Large intestine (tissue), 3 donors: ENCODE measurements around the gene HADHB. TPM values are rescaled to one million over a fixed set of nuclear protein-coding genes. Genes with fewer than 3 reads are reported as not detected.

Experiments
- DNase-seq, 2 donors: peaks; one replicate each; pipeline versions ENCODE4 v3.0.0 to v3.0.0-alpha.2; 2013
- H3K27ac ChIP-seq: one replicate; pipeline ENCODE4 v1.5.1; 2013; ENCODE audit warnings: low read length
- H3K27me3 ChIP-seq: 2 replicates; pipeline ENCODE4 v1.6.1; 2013; ENCODE audit warnings: low read length; ENCODE audit not compliant: control insufficient read depth, insufficient read depth
- H3K36me3 ChIP-seq: 2 replicates; pipeline ENCODE4 v1.6.1; 2013; ENCODE audit warnings: low read length; ENCODE audit not compliant: control insufficient read depth, insufficient read depth
- H3K4me1 ChIP-seq: one replicate; pipeline ENCODE4 v1.6.1; 2013; ENCODE audit warnings: low read length; ENCODE audit not compliant: control insufficient read depth, insufficient read depth
- H3K4me3 ChIP-seq: one replicate; pipeline ENCODE4 v1.5.1; 2013; ENCODE audit warnings: low read length
- H3K9me3 ChIP-seq: one replicate; pipeline ENCODE4 v1.6.1; 2013; ENCODE audit warnings: mild to moderate bottlenecking, low read depth, low read length, moderate library complexity; ENCODE audit not compliant: control insufficient read depth
- WGBS: methylation state at CpG from one replicate; pipeline ENCODE4 v1.1.5; 2013; ENCODE audit warnings: low lambda C conversion rate; ENCODE audit not compliant: insufficient coverage; 5-methylcytosine and 5-hydroxymethylcytosine counted together
- polyA plus RNA-seq: library from polyadenylated mRNA; unstranded; fragments of 120-200 nt; gene quantifications from one replicate; pipeline ENCODE4 v1.2.1, GENCODE V29; 2013

The HADHB gene
- polyA plus RNA-seq, 1 donor = 115 TPM

DNA sequence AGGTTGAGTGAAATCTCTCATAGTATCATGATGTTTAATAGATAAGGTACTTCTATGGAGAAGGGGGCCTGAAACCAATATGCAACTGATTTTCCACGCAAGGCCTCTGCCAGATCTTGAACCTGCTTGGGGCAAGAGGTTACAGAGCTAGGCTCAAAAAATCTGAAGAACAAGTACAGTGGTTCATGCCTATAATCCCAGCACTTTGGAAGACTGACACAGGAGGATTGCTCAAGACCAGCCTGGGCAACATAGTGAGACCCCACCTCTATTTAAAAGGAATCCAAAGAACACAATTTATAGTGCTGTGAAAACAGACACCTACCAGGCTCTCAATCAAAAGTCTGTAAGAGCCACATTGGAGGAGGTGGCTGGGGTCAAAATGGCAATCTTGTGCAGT is 28.9 kb upstream of the HADHB start:
- Histone ChIP-seq H3K9me3 (peaks cover 8% of the 10 kb centered on the region), H3K27me3 (no peaks in the 10 kb centered on the region), H3K4me1 (no peaks in the 10 kb centered on the region), H3K36me3 (peaks cover 63% of the 10 kb centered on the region), H3K27ac (no peak overlapping the region), H3K4me3 (no peak overlapping the region)
- no peak for DNase-seq
- WGBS = no CpG with 5 or more reads among the region's 1 CpG

DNA sequence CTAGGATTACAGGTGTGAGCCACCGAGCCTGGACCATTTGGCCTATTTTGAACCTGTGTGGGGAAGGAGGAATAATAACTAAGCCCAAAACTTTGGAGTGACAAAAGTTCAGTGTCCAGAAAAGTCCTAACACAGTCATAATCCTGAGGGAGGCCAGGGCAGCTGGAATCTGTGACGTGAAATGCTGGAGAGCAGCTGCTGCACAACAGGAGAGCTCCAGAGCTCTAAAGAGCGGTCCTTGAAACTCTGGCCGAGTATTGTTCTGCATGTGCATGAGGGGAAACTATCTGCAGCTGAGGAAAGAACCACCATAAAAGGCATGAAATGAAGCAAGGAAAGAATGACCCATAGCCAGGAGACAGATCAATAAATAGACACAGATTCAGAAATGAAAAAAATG is 28.2 kb upstream of the HADHB start:
- H3K27me3 ChIP-seq = no peaks in the 10 kb centered on the region
- DNase-seq = no peak
- whole genome bisulfite sequencing = no CpG with 5 or more reads among the region's 4 CpGs
- H3K4me1 ChIP-seq = no peaks in the 10 kb centered on the region
- H3K4me3 ChIP-seq = no peak overlapping the region
- peaks cover 8% of the 10 kb centered on the region for H3K9me3 ChIP-seq
- no peak overlapping the region for H3K27ac ChIP-seq
- H3K36me3 ChIP-seq = peaks cover 67% of the 10 kb centered on the region

DNA sequence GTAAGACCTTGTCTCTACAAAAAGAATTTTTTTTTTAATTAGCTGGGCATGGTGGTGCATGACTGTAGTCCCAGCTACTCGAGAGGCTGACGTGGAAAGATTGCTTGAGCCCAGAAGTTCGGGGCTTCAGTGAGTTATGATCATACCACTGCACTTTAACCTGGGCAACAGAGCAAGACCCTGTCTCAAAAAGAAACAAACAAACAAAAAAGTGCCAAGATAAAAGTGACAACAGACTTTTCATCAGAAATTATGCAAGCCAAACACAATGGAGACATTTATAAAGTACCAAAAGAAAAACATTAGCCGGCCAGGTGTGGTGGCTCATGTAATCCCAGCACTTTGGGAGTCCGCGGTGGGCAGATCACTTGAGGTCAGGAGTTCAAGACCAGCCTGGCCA is 27.0 kb upstream of the HADHB start:
- H3K27ac ChIP-seq = no peak overlapping the region
- peaks cover 65% of the 10 kb centered on the region for H3K36me3 ChIP-seq
- peaks cover 8% of the 10 kb centered on the region for H3K9me3 ChIP-seq
- DNase-seq = no peak
- no peaks in the 10 kb centered on the region for H3K27me3 ChIP-seq
- WGBS = 100% methylated on average over 3 of the region's 6 CpGs
- no peak overlapping the region for H3K4me3 ChIP-seq
- no peaks in the 10 kb centered on the region for H3K4me1 ChIP-seq

DNA sequence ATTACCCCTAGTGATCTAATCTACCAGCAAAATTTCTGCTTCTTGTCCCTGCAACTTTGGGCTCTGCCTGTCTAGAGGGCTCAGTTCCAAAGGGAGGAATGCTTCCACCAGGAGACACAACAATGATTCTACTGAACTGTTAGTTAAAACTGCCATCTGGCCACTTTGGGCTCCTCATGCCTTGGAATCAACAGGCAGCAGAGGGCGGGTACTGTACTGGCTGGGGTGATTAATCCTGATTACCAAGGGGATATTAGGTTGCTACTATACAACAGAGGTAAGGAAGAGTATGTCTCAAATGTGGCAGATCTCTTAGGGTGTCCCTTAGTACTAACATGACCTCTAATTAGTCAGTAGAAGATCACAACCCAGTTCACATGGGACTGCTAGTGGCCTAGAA is 21.7 kb upstream of the HADHB start:
- Histone ChIP-seq H3K9me3 (peaks cover 1% of the 10 kb centered on the region), H3K27ac (no peak overlapping the region), H3K4me3 (no peak overlapping the region), H3K4me1 (no peaks in the 10 kb centered on the region), H3K27me3 (no peaks in the 10 kb centered on the region), H3K36me3 (peaks cover 41% of the 10 kb centered on the region)
- no CpG with 5 or more reads among the region's 1 CpG for WGBS
- DNase-seq = no peak

DNA sequence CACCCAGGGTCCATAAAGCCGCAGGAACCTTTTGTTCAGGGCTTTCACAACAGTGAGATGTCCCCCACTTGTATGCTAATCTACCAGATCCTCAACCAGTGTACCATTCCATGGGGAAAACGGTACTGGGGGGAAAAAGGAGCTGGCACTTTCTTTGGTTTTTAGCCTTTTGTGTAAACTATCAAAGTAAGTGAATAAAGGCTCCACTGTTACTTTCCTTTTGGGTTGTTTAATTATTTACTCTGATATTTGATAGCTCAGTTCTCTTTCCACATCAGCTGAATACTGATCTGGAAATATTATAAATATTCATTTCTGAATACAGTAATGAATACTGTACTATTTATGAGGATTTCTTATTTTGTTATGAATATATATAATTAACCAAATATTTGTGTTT is 20.6 kb upstream of the HADHB start:
- no CpG with 5 or more reads among the region's 2 CpGs for WGBS
- Histone ChIP-seq H3K4me1 (no peaks in the 10 kb centered on the region), H3K9me3 (no peaks in the 10 kb centered on the region), H3K27me3 (no peaks in the 10 kb centered on the region), H3K4me3 (no peak overlapping the region), H3K27ac (no peak overlapping the region), H3K36me3 (peaks cover 49% of the 10 kb centered on the region)
- DNase-seq = no peak

DNA sequence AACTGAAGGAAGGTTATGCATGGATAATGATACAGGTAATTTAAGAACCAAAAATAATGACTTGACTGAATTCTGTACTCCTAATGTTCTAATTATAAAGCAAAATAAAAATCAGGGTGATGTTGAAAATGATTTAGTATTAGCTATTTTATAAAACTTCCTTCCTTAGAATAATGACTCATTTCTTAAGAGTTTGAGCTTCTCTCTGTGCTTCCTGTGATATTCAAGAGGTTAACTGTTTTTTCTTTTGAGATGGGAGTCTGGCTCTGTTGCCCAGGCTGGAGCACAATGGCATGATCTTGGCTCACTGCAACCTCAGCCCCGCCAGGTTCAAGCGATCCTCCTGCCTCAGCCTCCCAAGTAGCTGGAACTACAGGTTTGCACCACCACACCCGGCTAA is 15.1 kb upstream of the HADHB start:
- Histone ChIP-seq H3K4me1 (no peaks in the 10 kb centered on the region), H3K27me3 (no peaks in the 10 kb centered on the region), H3K9me3 (no peaks in the 10 kb centered on the region), H3K27ac (no peak overlapping the region), H3K4me3 (no peak overlapping the region), H3K36me3 (peaks cover 66% of the 10 kb centered on the region)
- DNase-seq = no peak
- no CpG with 5 or more reads among the region's 3 CpGs for WGBS

DNA sequence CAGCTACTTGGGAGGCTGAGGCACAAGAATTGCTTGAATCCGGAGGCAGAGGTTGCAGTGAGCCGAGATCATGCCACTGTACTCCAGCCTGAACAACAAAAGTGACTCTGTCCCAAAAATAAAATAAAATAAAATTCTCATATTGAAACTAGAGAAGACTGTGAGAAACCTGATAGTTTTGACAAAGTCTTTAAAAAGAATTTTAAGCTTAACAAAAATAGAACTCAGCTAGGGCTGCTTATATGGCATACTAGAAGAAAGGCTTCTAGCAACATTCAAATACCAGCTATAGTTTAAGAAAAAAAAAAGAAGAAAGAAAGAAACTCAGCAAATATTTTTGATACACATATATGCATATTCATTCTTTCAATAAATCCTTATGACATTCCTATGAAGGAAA is 13.9 kb upstream of the HADHB start:
- Histone ChIP-seq H3K4me3 (no peak overlapping the region), H3K27me3 (no peaks in the 10 kb centered on the region), H3K27ac (no peak overlapping the region), H3K4me1 (no peaks in the 10 kb centered on the region), H3K9me3 (no peaks in the 10 kb centered on the region), H3K36me3 (peaks cover 71% of the 10 kb centered on the region)
- WGBS = no CpG with 5 or more reads among the region's 2 CpGs
- DNase-seq = no peak

DNA sequence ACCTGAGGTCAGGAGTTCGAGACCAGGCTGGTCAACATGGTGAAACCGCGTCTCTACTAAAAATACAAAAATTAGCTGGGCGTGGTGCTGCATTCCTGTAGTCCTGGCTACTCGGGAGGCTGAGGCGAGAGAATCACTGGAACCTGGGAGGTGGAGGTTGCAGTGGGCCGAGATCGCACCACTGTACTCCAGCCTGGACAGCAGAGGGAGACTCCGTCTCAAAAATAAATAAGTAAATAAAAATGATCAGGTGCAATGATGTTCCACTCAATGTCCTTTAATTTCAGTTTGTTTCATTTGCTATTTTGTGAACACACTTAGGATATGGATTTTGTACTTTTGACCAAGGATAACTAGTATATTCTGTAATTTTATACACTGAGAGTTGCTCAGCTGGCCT is 9.7 kb upstream of the HADHB start:
- peaks cover 7% of the 10 kb centered on the region for H3K4me1 ChIP-seq
- H3K36me3 ChIP-seq = peaks cover 62% of the 10 kb centered on the region
- H3K9me3 ChIP-seq = no peaks in the 10 kb centered on the region
- no peaks in the 10 kb centered on the region for H3K27me3 ChIP-seq
- no peak overlapping the region for H3K27ac ChIP-seq
- no peak for DNase-seq
- no peak overlapping the region for H3K4me3 ChIP-seq
- 93% methylated on average over 3 of the region's 9 CpGs for WGBS

DNA sequence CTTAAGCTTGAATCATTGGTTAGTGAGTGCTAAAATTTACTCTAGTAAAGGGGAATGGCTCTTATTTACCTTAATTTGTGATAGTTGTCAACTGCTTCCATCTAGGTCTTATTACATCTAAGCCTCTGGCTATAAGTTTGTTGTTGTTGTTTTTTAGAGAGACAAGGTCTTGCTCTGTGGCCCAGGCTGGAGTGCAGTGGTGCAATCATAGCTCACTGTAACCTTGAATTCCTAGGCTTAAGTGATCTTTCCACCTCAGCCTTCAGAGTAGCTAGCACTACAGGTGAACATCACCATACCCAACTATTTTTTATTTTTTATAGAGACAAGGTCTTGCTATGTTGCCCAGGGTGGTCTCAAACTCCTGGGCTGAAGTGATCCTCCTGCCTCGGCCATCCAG is 6.9 kb upstream of the HADHB start:
- no peak for DNase-seq
- H3K9me3 ChIP-seq = no peaks in the 10 kb centered on the region
- H3K4me1 ChIP-seq = peaks cover 20% of the 10 kb centered on the region
- no peak overlapping the region for H3K27ac ChIP-seq
- WGBS = no CpG with 5 or more reads among the region's 1 CpG
- H3K27me3 ChIP-seq = no peaks in the 10 kb centered on the region
- no peak overlapping the region for H3K4me3 ChIP-seq
- H3K36me3 ChIP-seq = peaks cover 39% of the 10 kb centered on the region

DNA sequence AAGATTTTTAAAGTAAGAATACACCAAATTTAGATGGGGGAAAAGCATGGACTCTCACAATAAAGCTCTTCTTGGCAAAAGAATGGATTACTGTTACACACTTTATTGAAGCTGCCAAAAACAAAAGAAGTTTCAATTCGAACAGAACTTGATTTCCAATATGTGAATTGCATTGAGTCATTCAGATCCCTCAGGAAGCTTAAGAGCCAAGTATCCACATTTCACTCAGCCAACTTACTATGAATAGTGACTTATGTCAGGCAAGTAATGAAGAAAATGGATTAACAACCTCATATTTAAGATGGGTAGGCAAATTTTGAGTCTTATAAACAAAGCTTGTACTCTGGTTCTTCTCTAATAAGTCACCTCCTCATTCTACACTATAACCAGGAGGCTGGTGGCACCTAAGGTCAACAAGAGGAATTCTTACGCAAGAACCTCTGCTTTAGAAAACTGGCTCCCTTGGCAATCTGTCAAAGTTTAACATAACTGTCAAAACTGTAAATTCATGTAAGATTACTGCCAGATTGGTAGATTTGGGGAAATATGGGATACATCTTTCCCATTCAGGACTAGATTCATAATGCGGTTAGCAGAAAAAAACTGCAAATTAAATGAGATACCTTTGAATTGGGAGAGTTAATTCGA is 6.3 kb upstream of the HADHB start:
- Histone ChIP-seq H3K27me3 (no peaks in the 10 kb centered on the region), H3K4me1 (peaks cover 22% of the 10 kb centered on the region), H3K4me3 (no peak overlapping the region), H3K27ac (no peak overlapping the region), H3K36me3 (peaks cover 34% of the 10 kb centered on the region), H3K9me3 (no peaks in the 10 kb centered on the region)
- 90% methylated on average over 2 of the region's 4 CpGs for WGBS
- DNase-seq = peak in 1 of 2 donors; percentile 28

DNA sequence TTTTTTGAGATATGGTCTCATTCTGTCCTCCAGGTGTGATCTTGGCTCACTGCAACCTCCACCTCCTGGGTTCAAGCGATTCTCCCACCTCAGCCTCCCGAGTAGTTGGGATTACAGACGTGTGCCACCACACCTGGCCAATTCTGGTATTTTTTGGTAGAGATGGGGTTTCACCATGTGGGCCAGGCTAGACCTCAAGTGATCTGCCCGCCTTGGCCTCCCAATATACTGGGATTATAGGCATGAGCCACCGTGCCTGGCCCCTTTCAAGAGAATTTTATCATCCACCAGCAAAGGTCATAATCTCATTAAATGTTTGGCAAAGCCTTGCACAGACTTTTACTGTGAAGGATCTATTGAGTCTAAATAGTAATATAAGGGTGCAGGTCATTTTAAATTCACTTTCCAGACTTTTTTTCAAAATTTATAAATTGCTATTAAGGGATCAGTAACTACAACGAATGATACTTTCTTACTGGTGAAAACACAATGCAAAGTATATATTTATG is 2.8 kb upstream of the HADHB start:
- no peak for DNase-seq
- Histone ChIP-seq H3K27me3 (no peaks in the 10 kb centered on the region), H3K4me3 (no peak overlapping the region), H3K4me1 (peaks cover 28% of the 10 kb centered on the region), H3K9me3 (no peaks in the 10 kb centered on the region), H3K36me3 (peaks cover 12% of the 10 kb centered on the region), H3K27ac (no peak overlapping the region)
- WGBS = no CpG with 5 or more reads among the region's 6 CpGs
